Keratinocyte (primary cell): ENCODE measurements around the gene TKFC. TPM values are rescaled to one million over a fixed set of nuclear protein-coding genes. Genes with fewer than 3 reads are reported as not detected.
A peak's percentile ranks its signal among the peaks of the same experiment; 100 is the strongest.

Source experiments
- DNase-seq: peaks from one replicate; pipeline ENCODE4 v3.0.0-alpha.2; 2011; ENCODE audit warnings: low read depth, missing footprints, low spot score
- FAIRE-seq: peaks from 2 replicates; lab custom pipeline; 2011; peaks lifted over from hg19 to GRCh38; lab: Jason Lieb, UNC
- H2AFZ ChIP-seq: 2 replicates; pipeline ENCODE4 v1.6.0; 2012; ENCODE audit warnings: low read length, control low read depth, inconsistent platforms; ENCODE audit not compliant: control insufficient read depth
- H3K27ac ChIP-seq: 2 replicates; pipeline ENCODE4 v1.5.1; 2011; ENCODE audit warnings: low read length; ENCODE audit not compliant: control insufficient read depth, insufficient read depth
- H3K27me3 ChIP-seq: 3 replicates; pipeline ENCODE4 v1.6.0; 2011; ENCODE audit warnings: low read length; ENCODE audit not compliant: control insufficient read depth, insufficient read depth; ENCODE audit errors: extremely low read depth
- H3K36me3 ChIP-seq, 2 experiments: 2 replicates in 1 of 2; 3 replicates in 1 of 2; pipeline ENCODE4 v1.5.1; 2011; ENCODE audit warnings: low read length in 2 of 2, mild to moderate bottlenecking in 1 of 2; ENCODE audit not compliant: control insufficient read depth in 2 of 2, insufficient read depth in 2 of 2; ENCODE audit errors: extremely low read depth in 1 of 2
- H3K4me1 ChIP-seq: 3 replicates; pipeline ENCODE4 v1.5.1; 2011; ENCODE audit warnings: low read length; ENCODE audit not compliant: control insufficient read depth, insufficient read depth; ENCODE audit errors: extremely low read depth
- H3K4me2 ChIP-seq: 3 replicates; pipeline ENCODE4 v1.6.0; 2011; ENCODE audit warnings: low read depth, low read length; ENCODE audit not compliant: control insufficient read depth, insufficient read depth; ENCODE audit errors: extremely low read depth
- H3K4me3 ChIP-seq, 3 experiments: fragments of 200-600 bp in 1 of 3; sonication (generic) in 1 of 3; 2 replicates in 2 of 3; 3 replicates in 1 of 3; pipeline ENCODE4 v1.5.1; 2011 to 2016; ENCODE audit warnings: low read length in 3 of 3, mild to moderate bottlenecking in 3 of 3, control low read depth in 2 of 3, inconsistent platforms in 1 of 3, low read depth in 1 of 3, mixed read lengths in 1 of 3, mixed run types in 1 of 3, moderate library complexity in 1 of 3; ENCODE audit not compliant: control insufficient read depth in 2 of 3, insufficient read depth in 2 of 3; ENCODE audit errors: extremely low read depth in 1 of 3
- H3K79me2 ChIP-seq: 2 replicates; pipeline ENCODE4 v1.6.0; 2012; ENCODE audit warnings: low read length; ENCODE audit not compliant: control insufficient read depth, insufficient read depth
- H3K9ac ChIP-seq: 3 replicates; pipeline ENCODE4 v1.6.0; 2011; ENCODE audit warnings: low read length; ENCODE audit not compliant: control insufficient read depth, insufficient read depth; ENCODE audit errors: extremely low read depth
- H3K9me1 ChIP-seq: 3 replicates; pipeline ENCODE4 v1.6.0; 2011; ENCODE audit warnings: low read length; ENCODE audit not compliant: control insufficient read depth, insufficient read depth; ENCODE audit errors: extremely low read depth
- H3K9me3 ChIP-seq: 2 replicates; pipeline ENCODE4 v1.5.1; 2012; ENCODE audit warnings: low read depth, low read length; ENCODE audit not compliant: control insufficient read depth
- H4K20me1 ChIP-seq: 3 replicates; pipeline ENCODE4 v1.6.0; 2011; ENCODE audit warnings: low read length; ENCODE audit not compliant: control insufficient read depth, insufficient read depth; ENCODE audit errors: extremely low read depth
- EZH2 ChIP-seq: IDR thresholded peaks from one replicate; pipeline ENCODE4 v1.6.1; 2012; ENCODE audit warnings: inconsistent platforms, mild to moderate bottlenecking, low read length, moderate library complexity
- dilution Hi-C: fragments of 300-500 bp; cut with MboI; formaldehyde crosslinking; loops from one replicate; pipeline ENCODE4 v1.7.0; 2020; ENCODE audit warnings: low sequenced_read_pairs; ENCODE audit not compliant: extremely low pct_ligation_motif_present
- polyA plus RNA-seq, 5 experiments: library from polyadenylated mRNA; depleted of rRNA in 3 of 5; stranded (reverse) in 3 of 5; stranded (forward) in 1 of 5; unstranded in 1 of 5; fragments of >200 nt; gene quantifications; 1 replicate in 1 of 5; 2 replicates in 3 of 5; 3 replicates in 1 of 5; pipeline versions ENCODE4 v1.2.1 to v1.2.3, GENCODE V29; 2011 to 2012; ENCODE audit warnings: missing spikeins in 2 of 5, low read depth in 1 of 5, low replicate concordance in 1 of 5
- TF ChIP-seq, protein P1 (sequence below), 3 experiments: IDR thresholded peaks in 1 of 3; conservative IDR thresholded peaks in 1 of 3; optimal IDR thresholded peaks in 1 of 3; 2 replicates in 2 of 3; 3 replicates in 1 of 3; pipeline versions ENCODE3 to v1.5.1; 2011; ENCODE audit warnings: low read length in 3 of 3, mild to moderate bottlenecking in 3 of 3, moderate library complexity in 2 of 3, control low read depth in 1 of 3, inconsistent platforms in 1 of 3; ENCODE audit not compliant: insufficient read depth in 2 of 3; ENCODE audit errors: extremely low read depth in 1 of 3

Gene TKFC
- polyA plus RNA-seq, 1 donor (not counting 4 experiments of a cell fraction or from before 2014, with no cell fraction given), result 15.4 TPM

DNA sequence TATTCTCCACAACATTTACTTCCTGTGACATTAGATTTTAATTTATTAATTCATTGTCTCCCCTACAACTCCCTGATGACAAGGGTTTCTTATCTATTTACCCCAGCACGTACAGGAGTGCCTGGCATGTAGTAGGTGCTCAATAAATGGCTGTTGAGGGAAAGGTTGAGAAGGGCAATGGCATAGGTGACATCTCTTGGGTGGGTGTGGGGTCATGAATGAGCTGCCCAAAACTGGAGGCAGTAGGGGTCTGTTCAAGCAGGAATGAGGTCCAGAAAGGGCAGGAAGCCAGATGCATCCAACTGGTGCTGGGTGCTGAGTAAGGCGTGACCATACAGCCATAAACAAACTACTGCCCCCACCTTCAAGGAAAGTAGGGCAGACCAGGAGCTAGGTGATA, 40.7 kb upstream of the TKFC start:
- DNase-seq (no peak), FAIRE-seq (no peak)
- no peaks in the 10 kb centered on the region for H3K36me3 ChIP-seq
- H3K9me3 ChIP-seq, result no peaks in the 10 kb centered on the region
- H3K9ac ChIP-seq, result no peak overlapping the region
- TF ChIP-seq EZH2, result no peak
- H3K4me1 ChIP-seq, result peaks cover 26% of the 10 kb centered on the region
- no peak overlapping the region for H3K27ac ChIP-seq
- H3K9me1 ChIP-seq, result no peaks in the 10 kb centered on the region
- no peaks in the 10 kb centered on the region for H3K79me2 ChIP-seq
- peaks cover 14% of the 10 kb centered on the region for H3K27me3 ChIP-seq
- H3K4me2 ChIP-seq, result no peak overlapping the region
- dilution Hi-C loops, result no loop called here
- H4K20me1 ChIP-seq, result no peaks in the 10 kb centered on the region
- no peak overlapping the region for H2AFZ ChIP-seq
- H3K4me3 ChIP-seq, result no peak overlapping the region

DNA sequence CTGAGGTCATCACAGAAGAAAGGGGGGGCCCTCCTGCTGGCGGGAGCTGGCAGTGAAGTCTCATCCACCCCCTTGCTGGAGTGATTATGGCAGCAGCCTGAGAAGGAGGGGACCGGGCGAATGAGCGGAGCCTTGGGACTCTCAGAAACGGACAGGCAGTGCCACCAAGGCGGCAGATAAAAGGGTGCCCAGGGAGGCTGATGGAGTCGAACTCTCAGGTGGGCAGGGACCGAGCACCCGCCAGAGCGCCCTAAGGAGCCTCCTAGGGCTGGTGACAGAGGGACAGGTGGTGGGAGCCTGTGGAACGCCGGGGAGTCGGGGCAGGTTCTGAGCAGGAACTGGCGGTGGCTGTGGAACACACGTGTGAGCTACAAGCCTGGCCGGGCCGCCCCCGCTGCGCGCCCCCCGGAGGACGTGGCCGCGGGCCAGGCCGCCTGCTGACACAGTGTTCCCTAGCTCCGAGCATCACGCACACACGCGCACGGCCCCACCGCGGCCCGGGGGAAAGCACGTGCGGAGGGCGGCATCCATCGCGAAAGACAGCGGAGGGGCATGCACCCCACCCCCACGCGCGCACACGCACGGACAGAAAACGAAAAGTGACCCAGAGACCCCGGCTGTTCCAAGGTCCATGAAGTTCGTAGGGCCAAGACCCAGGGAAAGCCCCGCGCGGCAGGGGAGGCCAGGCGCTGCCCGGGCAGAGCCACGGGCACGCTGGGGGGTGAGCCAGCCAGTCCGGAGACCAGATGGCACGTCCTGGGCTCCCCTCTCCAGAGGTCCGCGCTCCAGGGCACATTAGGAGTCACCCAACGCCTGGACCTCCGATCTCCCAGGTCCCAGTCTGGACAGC, 38.9 kb upstream of the TKFC start:
- Histone ChIP-seq H3K79me2 (no peaks in the 10 kb centered on the region), H3K27me3 (peaks cover 14% of the 10 kb centered on the region), H3K9ac (peak overlapping the region; percentile 75), H3K4me3 (peak overlapping the region; percentile 32 to 67 (median 50)), H3K36me3 (peaks cover 4 to 6% of the 10 kb centered on the region in 2 experiments), H3K9me1 (peaks cover 3% of the 10 kb centered on the region), H2AFZ (peak overlapping the region; percentile 81), H4K20me1 (peaks cover 10% of the 10 kb centered on the region), H3K4me2 (peak overlapping the region; percentile 92), H3K9me3 (no peaks in the 10 kb centered on the region), H3K27ac (no peak overlapping the region), H3K4me1 (peaks cover 36% of the 10 kb centered on the region)
- no peak for FAIRE-seq
- no peak for TF ChIP-seq EZH2
- TF ChIP-seq, protein P1, sequence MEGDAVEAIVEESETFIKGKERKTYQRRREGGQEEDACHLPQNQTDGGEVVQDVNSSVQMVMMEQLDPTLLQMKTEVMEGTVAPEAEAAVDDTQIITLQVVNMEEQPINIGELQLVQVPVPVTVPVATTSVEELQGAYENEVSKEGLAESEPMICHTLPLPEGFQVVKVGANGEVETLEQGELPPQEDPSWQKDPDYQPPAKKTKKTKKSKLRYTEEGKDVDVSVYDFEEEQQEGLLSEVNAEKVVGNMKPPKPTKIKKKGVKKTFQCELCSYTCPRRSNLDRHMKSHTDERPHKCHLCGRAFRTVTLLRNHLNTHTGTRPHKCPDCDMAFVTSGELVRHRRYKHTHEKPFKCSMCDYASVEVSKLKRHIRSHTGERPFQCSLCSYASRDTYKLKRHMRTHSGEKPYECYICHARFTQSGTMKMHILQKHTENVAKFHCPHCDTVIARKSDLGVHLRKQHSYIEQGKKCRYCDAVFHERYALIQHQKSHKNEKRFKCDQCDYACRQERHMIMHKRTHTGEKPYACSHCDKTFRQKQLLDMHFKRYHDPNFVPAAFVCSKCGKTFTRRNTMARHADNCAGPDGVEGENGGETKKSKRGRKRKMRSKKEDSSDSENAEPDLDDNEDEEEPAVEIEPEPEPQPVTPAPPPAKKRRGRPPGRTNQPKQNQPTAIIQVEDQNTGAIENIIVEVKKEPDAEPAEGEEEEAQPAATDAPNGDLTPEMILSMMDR (optimal IDR thresholded peaks at IDR 0.05 in 1 of 3, IDR thresholded peaks at IDR 0.05 in 1 of 3, conservative IDR thresholded peaks at IDR 0.05 in 1 of 3; ENCODE audit: extremely low read depth in 1 of 3, insufficient read depth in 2 of 3, low read length in 3 of 3), result peak in 1 of 3 experiments; percentile 14
- no peak for DNase-seq
- dilution Hi-C loops, result no loop called here
